GM21723 (cell line): Measurements from ENCODE around the gene FBXO31.

ENCODE experiments used
- ATAC-seq: cut with Tn5 transposase; IDR thresholded peaks from one replicate; pipeline ENCODE4 v1.9.1; 2021; ENCODE audit warnings: mild to moderate bottlenecking, moderate library complexity; ENCODE audit not compliant: unreplicated experiment

FBXO31 gene

DNA sequence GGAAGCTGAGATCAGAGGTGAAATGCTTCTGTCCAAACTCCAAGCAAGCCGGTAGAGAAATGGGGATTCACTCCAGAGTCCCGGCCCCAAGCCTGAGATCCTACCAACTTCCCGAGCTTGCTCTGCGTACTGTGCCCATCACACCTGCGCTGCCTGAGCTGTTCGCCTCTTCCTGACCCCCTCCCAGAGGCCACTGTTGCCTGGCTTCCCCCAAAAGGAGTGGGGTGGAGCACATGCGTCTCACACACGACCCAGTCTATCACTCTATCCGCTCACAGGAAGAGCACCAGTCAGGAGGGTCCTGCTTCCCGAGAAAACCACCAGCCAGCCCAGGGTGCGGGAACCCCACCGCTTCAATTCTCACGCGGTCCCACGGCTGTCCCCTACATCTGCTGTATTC is 52.9 kb downstream of the FBXO31 start:
- ATAC-seq, result no peak

GRCh38 chr16:87330257-87330624 is 53.3 kb downstream of the FBXO31 start:
- ATAC-seq, result no peak

- ATAC-seq, result no peak
Observed at GRCh38 chr16:87329436-87330256, 53.9 kb downstream of the FBXO31 start.

DNA sequence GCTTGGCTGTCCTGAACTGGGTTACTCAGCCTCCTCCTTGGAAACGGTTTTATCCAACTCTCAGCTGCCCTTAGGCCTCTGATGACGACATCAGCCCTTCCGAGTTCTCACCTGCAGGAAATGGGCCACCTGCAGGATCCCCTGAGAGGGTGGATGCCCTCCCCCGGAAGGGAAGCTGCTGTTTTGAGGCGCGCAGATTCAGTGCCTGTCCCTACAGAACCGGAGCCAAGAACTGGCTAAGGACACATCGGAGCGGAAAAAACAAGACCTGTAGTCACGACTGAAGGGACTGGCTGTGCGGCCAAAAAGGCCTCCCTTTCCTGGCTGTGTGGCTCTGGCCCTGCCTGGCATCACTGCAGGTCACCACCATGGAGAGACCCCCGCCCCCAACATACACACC is 54.7 kb downstream of the FBXO31 start:
- no peak for ATAC-seq

DNA sequence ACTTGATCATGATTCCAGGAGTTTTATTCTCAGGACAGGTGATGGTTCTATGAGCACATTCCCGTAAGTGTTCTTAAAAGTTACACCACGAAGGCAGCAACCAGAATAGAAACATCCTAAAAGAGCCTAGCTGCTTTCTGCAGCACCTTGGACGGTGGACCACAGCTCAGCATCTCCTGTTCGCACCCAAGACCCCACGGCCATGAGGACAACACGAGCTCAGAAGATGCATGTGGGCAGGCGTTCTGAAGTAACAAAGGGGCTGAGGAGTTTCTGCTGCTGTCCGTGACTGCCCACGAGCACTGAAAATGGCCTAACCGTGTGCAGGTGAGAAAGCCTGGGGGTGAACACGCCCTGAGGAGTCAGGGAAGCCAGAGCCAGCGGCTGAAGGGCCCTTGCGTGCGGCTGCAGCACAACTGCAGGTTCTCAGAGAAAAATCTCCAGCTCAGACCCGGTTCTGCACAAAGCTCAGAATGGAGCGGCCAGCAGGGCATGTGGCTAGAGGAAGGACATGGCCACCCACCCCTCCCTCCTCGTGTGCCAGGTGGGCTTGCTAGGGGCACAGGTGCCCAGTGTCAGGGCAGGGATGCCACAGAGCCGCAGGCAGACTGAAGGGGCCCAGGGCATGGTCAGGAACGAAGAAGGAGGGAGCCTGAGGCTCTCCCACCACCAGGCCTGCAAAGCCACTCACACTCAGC is 55.6 kb downstream of the FBXO31 start:
- ATAC-seq, result no peak

DNA sequence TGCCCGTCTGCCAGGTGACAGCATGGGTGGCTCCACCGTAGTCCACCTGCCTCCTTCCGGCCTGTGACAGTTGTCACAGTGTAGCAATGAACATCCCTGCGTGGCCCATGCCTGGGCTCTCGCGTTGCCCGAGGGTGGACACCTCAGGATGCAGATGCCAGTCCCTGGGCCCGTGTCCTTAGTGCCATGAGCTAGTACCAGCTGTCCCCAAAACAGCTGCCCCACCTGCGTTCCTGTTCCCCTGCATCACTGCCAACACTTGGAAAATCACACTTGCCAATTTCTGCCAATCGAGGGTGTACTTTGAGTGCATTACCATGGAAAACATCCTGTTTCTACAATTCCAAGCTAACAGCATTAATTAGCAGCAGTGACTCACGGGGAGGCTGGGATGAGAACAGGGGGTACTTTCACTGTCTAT is 57.4 kb downstream of the FBXO31 start:
- no peak for ATAC-seq

DNA sequence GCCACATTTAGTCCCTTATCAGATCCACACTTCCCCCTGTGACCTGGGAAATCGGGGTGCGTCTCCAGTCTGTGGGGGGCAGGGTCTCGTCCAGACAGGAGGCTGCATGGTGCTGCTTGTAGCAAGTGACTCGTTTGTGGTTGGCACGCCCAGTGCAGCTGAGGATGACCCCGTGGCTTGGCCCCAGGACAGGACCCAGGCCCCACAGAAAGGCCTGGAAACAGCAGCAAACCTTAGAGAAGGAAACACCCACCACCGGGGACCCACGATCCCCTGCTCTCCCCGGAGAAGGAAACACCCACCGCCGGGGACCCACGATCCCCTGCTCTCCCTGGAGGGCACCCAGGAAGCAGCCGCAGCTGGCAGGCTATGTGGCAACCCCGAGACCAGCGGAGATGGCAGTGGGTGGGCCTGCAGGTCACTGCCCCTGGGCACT is 58.1 kb downstream of the FBXO31 start:
- ATAC-seq, result no peak

- no peak for ATAC-seq
Observed at GRCh38 chr16:87324411-87325275, 58.9 kb downstream of the FBXO31 start.

DNA sequence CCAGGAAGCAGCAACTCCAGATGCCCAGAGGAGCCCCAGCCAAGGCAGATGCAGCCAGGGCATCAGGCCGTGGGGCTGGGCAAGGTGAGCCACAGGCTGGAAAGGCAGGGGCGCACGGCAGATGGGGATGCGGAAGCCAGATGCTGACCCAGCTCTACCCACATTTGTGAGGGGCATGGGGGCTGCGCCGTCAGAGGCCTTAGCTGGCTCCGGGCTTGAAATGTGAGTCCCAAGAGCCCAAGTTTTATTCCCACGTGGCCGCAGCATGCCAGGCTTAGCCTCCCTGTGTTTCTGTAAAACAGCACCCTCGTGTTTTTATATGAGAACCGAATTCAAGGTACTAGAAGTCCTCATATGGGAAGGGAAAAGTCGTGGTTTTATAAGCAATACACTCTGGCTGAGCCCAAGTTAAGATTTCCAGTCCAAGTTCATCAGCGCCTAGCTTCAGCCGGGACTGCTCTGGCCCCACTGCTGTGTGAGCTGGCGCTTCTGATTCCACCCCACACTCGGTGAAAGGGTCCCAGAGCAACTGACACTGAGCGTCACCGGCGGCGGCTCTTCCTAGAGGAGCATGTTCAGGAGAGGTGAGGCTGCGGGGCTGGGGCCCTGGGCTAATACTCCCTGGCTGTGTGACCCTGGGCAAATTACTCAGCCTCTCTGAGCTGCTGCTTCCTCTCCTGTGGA is 59.7 kb downstream of the FBXO31 start:
- ATAC-seq, result no peak

GRCh38 chr16:87322833-87323726 is 60.5 kb downstream of the FBXO31 start:
- no peak for ATAC-seq

DNA sequence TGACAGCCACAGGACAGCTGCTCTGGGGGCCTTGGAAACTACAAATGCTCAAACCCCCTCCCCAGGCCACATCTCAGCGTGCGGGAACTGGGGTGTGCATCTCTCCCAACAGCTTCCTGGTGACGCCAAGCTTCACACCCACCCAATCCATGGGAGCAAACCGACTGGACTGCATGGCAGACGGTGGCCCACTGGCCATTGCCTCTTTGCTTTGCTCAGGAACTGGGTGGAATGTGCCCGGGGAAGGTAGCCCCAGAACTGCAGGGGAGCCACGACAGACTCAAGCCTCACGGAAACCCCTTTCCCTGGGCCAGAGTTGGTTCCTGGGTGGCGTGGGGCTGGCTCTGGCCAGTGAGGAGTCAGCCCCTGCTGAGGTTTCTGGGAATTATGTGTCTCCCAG is 61.2 kb downstream of the FBXO31 start:
- ATAC-seq, result no peak

GRCh38 chr16:87321336-87322107 is 62.1 kb downstream of the FBXO31 start:
- ATAC-seq, result no peak

- ATAC-seq, result no peak
Observed at GRCh38 chr16:87320510-87321227, 62.9 kb downstream of the FBXO31 start.

DNA sequence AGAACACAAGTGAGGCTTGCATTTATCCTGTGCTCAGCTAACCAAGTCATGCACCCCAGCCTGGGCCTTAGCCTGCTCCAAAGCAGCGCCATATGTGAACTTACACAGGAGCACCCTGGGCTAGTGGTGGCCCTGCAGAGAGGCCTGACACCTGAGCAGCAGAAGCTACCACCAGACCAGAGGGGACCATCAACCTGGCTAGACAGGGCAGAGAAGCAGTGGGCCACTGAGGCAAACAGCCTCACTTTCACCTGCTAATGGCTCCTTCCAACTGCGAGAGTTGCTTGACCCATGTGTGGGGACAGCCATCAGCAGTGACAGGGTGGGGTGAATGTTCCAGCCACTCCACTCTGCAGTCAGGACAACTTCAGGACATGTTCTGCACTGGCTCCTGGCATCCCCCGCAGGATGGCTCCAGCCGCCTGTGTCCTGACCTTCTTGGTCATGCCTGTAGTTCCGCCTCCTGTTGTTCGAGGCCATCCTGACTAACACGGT is 63.5 kb downstream of the FBXO31 start:
- ATAC-seq, result no peak

- ATAC-seq, result no peak
Observed at GRCh38 chr16:87319011-87319410, 64.6 kb downstream of the FBXO31 start.

- peak; percentile 24 for ATAC-seq
Observed at GRCh38 chr16:87317750-87318644, 65.6 kb downstream of the FBXO31 start.
